Activated naive CD8-positive, alpha-beta T cell (primary cell): ENCODE measurements around the gene VANGL2.

Source experiments
- H3K27ac Mint-ChIP-seq: one replicate; pipeline ENCODE4 v1.8.0; 2021; ENCODE audit warnings: mixed read lengths
- H3K27me3 Mint-ChIP-seq: one replicate; pipeline ENCODE4 v1.8.0; 2021; ENCODE audit warnings: mixed read lengths
- H3K36me3 Mint-ChIP-seq: one replicate; pipeline ENCODE4 v1.8.0; 2021; ENCODE audit warnings: mixed read lengths
- H3K4me1 Mint-ChIP-seq: one replicate; pipeline ENCODE4 v1.8.0; 2021; ENCODE audit warnings: low read depth, mixed read lengths
- H3K4me3 Mint-ChIP-seq: one replicate; pipeline ENCODE4 v1.8.0; 2021; ENCODE audit warnings: mild to moderate bottlenecking, mixed read lengths
- H3K9me3 Mint-ChIP-seq: one replicate; pipeline ENCODE4 v1.8.0; 2021; ENCODE audit warnings: low read depth, mixed read lengths

The VANGL2 gene

DNA sequence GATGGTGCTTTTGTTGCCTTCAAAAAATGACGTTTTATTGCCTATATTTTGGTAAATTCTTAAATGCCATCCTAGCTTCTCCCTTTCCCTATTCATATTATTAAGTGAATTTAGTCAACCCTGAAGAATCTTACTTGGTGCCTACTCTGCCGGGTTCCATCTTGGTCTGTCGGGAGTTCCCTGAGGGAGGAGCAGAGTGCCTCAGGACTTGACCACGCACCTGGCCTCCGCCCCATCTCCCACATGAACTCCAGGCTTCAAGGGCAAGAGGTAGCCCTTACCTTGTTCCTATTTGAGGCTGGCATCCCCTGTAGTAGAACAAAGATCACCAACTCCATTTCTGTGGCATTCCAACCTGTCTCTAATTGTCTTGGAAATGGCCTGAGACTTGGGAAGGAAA lies 21.5 kb downstream of the VANGL2 start:
- Mint-ChIP-seq H3K4me1 (peaks cover under 1% of the 10 kb centered on the region), H3K27ac (no peak overlapping the region), H3K36me3 (no peaks in the 10 kb centered on the region), H3K9me3 (no peaks in the 10 kb centered on the region), H3K27me3 (no peaks in the 10 kb centered on the region), H3K4me3 (no peak overlapping the region)

DNA sequence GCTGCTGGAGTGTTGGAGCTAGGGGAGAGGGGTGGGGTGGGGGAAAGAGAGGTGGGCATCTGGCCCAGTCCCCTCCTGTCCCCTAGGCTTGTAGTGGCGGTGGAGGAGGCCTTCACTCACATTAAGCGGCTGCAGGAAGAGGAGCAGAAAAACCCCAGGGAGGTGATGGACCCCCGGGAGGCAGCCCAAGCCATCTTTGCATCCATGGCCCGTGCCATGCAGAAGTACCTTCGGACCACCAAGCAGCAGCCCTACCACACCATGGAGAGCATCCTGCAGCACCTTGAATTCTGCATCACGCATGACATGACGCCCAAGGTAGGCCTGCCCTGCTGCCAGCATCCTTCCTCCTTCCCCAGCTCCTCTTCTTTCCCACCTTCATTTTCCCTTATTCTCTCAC lies 23.6 kb downstream of the VANGL2 start:
- Mint-ChIP-seq H3K4me3 (no peak overlapping the region), H3K4me1 (peaks cover 19% of the 10 kb centered on the region), H3K9me3 (no peaks in the 10 kb centered on the region), H3K36me3 (no peaks in the 10 kb centered on the region), H3K27ac (no peak overlapping the region), H3K27me3 (no peaks in the 10 kb centered on the region)

DNA sequence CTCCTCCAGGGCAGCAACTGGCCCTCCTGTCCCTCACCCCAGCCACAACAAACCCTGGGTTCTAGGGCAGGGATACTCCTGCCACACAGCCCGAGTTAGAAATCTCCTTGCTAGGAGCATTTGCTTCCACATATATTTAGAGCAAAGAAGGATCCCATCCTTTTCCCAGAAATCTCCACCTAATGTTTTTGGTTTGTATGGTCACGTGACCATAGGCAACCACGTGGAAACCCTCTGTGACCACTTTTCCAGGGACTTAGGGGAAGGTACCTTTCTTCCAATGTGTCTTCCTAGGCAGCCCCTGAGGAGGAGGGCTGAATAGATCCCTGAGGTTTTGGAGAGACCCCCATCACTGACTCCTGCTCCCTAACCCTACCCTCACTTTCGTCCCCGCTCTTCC lies 25.5 kb downstream of the VANGL2 start:
- Mint-ChIP-seq H3K4me3 (no peak overlapping the region), H3K27ac (peak overlapping the region; percentile 36), H3K27me3 (no peaks in the 10 kb centered on the region), H3K4me1 (peaks cover 37% of the 10 kb centered on the region), H3K9me3 (no peaks in the 10 kb centered on the region), H3K36me3 (no peaks in the 10 kb centered on the region)

DNA sequence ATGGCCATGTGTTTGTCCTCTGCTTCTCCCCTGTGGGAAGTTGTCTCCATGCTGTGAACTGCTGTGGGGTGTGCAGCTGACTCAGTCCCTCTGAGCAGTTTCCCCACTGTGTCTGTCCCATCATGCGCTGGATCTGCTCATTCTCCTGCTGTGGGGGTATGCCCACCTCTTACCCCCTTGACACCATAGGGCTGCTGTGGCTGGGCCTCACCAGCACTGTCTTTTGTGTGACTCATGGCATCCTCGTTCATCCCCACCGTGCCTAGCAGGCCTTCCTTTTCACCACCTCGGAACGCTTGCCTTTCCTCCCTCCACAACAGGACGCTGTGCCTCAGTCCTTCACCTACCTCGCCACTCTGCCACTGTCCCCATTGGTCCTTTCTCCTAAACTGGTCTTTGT lies 27.3 kb downstream of the VANGL2 start:
- Mint-ChIP-seq H3K4me3 (peak overlapping the region; percentile 23), H3K27me3 (no peaks in the 10 kb centered on the region), H3K4me1 (peaks cover 55% of the 10 kb centered on the region), H3K27ac (peak overlapping the region; percentile 93), H3K36me3 (no peaks in the 10 kb centered on the region), H3K9me3 (no peaks in the 10 kb centered on the region)

DNA sequence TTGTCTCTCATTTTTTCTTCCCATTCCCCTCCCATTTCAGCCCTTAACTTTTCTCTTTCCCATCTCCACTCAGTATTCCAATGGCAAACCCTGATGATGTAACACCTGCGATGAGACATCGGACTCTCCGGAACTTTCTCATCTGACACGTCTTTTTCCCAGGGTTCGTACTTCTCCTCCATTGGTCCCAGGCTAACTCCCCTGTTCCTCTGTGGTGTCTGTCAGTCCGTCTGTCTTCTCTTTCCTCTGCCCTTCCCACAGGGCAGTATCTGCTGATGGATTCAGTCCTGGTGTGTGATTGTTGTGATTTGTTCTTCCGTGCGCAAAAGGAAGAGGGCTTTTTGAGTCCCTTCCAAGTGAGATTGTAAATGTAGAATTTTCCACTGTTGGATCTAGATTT lies 27.7 kb downstream of the VANGL2 start:
- Mint-ChIP-seq H3K9me3 (no peaks in the 10 kb centered on the region), H3K4me3 (peak overlapping the region; percentile 51), H3K27me3 (no peaks in the 10 kb centered on the region), H3K36me3 (no peaks in the 10 kb centered on the region), H3K27ac (peak overlapping the region; percentile 93), H3K4me1 (peaks cover 59% of the 10 kb centered on the region)

DNA sequence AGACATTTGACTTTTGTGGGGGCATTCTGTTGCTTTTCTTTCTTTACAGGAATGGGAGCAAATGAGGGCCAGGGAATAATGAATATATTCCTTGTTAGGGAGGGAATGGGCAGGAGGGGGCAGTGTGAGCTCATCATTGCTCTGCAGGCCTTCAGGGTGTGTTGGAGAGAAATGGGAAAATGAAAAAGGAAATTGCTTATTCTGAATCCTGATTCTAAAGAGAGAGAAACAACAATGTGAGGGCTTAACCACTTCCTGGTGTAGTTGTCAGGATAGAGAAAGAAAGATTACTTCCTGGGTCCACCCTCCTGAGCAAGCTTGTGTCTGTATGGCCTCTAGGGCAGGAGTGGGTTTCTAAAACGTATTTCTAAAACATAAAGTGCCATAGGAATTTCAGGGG lies 28.3 kb downstream of the VANGL2 start:
- H3K4me1 Mint-ChIP-seq: peaks cover 65% of the 10 kb centered on the region
- peak overlapping the region; percentile 89 for H3K27ac Mint-ChIP-seq
- H3K9me3 Mint-ChIP-seq: no peaks in the 10 kb centered on the region
- H3K36me3 Mint-ChIP-seq: no peaks in the 10 kb centered on the region
- H3K4me3 Mint-ChIP-seq: peak overlapping the region; percentile 6
- H3K27me3 Mint-ChIP-seq: no peaks in the 10 kb centered on the region

DNA sequence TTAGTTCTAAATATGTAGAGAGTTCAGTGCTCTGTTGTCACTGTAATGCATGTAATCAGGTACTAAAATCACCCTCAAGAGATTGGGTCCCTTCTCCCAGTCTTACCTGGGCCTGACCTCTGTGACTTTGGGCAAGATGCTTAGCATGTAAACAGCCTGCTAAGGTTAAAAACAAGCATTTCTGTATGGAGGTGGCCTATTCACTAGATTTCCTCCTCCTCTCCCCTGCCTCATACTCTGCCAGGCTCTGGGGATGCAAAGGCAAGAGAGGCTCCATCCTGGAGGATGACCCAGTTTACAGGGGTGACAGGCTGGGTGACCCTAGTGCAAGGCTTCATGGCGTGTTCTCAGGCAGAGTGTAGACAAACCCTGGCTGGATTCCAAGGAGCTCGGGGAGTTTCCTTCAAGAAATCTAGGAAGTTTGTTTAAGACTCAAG lies 28.8 kb downstream of the VANGL2 start:
- Mint-ChIP-seq H3K4me3 (no peak overlapping the region), H3K4me1 (peaks cover 66% of the 10 kb centered on the region), H3K27ac (peak overlapping the region; percentile 89), H3K36me3 (peaks cover under 1% of the 10 kb centered on the region), H3K27me3 (no peaks in the 10 kb centered on the region), H3K9me3 (no peaks in the 10 kb centered on the region)

DNA sequence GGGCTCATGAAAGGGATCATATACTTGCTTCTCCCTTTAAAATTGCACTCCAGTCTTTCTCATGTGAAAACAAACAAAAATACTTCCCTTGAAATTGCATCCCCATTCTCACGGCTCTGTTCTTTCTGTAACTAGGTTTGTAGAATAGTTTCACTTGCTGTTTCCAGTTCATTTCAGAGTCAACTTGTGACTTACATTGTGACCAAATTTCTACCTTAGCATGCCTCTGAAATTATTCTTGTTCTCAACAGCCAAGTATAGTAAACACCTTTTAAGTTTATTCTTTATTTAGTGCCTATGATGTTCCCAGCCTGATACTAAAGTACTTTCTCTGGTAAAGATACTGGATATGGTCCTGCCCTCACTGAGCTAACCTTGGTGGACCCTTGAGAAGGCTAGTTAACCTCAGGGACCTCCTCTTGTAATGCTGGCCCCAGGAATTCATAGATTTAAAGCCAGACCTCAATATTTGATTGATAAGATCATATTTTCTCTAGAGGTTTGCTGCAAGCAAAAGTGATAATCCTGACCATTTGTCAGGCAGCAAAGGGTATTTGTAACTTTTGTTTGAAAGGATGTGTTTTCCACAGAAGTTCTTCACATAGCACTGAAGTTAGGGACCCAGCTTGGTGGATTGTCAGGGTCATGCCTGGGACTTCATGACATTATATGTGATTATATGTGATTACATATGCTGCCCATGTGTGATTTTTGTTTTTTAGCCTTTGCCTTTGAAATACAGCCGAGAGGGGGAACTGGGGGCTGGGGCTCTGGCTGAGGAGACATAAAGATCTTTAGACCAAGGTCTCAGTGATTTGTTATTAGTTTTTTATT lies 29.6 kb downstream of the VANGL2 start:
- Mint-ChIP-seq H3K4me3 (peak overlapping the region; percentile 59), H3K4me1 (peaks cover 70% of the 10 kb centered on the region), H3K27ac (peak overlapping the region; percentile 89), H3K36me3 (peaks cover 7% of the 10 kb centered on the region), H3K9me3 (no peaks in the 10 kb centered on the region), H3K27me3 (no peaks in the 10 kb centered on the region)

DNA sequence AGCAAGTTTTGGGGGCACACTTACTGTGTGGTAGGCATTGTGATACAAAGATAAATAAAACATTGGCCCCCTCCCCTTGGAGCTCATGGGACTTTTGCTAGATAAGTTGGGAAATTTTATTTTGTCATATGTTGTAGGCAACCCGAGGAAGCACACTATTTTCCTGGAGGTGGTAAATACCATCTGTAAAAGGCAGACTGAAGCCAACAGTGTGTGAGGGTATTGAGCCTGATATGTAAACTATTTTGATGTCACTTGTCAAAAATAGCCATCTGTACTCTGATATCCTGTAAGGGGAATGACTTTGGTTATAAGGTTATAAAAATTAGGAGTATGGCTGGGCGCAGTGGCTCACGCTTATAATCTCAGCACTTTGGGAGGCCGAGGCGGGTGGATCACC lies 30.6 kb downstream of the VANGL2 start:
- Mint-ChIP-seq H3K36me3 (peaks cover 11% of the 10 kb centered on the region), H3K4me1 (peaks cover 72% of the 10 kb centered on the region), H3K27ac (peak overlapping the region; percentile 77), H3K4me3 (no peak overlapping the region), H3K27me3 (no peaks in the 10 kb centered on the region), H3K9me3 (no peaks in the 10 kb centered on the region)

DNA sequence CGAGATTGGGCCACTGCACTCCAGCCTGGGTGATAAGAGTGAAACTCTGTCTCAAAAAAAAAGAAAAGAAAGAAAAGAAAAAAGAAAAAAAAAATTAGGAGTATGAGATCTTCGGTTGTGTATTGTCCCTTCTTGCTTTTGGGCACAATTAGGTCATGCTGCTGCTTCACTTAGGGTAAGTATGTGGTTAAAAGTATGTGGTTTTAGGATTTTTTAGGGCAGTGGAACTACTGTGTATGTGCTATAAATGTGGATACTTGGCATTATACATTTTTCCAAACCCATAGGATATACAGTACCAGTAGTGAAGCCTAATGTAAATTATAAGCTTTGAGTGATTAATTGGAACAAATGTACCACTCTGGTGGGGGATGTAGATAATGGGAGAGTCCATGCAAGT lies 31.2 kb downstream of the VANGL2 start:
- Mint-ChIP-seq H3K36me3 (peaks cover 11% of the 10 kb centered on the region), H3K27ac (peak overlapping the region; percentile 77), H3K4me1 (peaks cover 73% of the 10 kb centered on the region), H3K9me3 (no peaks in the 10 kb centered on the region), H3K27me3 (no peaks in the 10 kb centered on the region), H3K4me3 (peak overlapping the region; percentile 4)

DNA sequence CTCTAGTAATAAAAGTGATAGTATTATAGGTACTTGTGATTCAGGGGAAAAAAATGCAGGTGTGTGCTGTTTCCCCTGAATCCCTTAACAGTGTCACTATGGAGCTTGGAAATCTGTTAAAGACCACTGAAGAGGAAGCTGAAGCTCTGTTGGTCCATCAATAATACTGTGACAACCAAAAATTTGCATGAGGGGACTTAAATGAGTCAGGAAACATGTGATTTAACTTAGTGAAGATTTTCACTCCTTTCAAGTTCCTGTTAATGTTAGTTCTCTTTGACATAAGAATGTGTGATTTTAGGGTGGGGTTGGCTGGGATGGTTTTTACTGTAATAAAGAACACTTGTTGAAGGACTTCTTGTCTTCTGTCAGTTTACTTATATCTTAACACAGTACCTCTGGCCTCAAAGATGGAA lies 32.0 kb downstream of the VANGL2 start:
- Mint-ChIP-seq H3K4me3 (no peak overlapping the region), H3K4me1 (peaks cover 76% of the 10 kb centered on the region), H3K9me3 (no peaks in the 10 kb centered on the region), H3K36me3 (peaks cover 11% of the 10 kb centered on the region), H3K27ac (peak overlapping the region; percentile 77), H3K27me3 (no peaks in the 10 kb centered on the region)

DNA sequence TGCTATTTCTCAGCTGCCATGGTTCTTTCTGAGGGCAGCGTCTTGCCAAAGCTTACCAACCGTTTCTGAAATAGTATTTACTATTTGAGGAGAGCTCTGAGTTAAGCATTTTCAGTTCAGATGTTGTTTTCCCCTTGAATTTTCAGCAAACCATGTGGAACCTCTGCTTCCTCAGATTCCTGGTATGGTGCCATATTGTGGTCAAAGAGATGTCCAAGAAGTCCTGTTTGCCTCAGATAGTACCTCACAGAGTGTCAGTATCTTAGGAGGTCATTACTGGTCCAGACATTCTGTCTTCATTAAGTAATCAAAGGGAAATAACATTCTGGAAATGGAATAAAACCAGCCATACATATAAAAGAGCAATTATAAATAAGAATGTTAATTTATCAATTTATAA lies 36.6 kb downstream of the VANGL2 start:
- Mint-ChIP-seq H3K36me3 (peaks cover 11% of the 10 kb centered on the region), H3K27ac (peak overlapping the region; percentile 95)

DNA sequence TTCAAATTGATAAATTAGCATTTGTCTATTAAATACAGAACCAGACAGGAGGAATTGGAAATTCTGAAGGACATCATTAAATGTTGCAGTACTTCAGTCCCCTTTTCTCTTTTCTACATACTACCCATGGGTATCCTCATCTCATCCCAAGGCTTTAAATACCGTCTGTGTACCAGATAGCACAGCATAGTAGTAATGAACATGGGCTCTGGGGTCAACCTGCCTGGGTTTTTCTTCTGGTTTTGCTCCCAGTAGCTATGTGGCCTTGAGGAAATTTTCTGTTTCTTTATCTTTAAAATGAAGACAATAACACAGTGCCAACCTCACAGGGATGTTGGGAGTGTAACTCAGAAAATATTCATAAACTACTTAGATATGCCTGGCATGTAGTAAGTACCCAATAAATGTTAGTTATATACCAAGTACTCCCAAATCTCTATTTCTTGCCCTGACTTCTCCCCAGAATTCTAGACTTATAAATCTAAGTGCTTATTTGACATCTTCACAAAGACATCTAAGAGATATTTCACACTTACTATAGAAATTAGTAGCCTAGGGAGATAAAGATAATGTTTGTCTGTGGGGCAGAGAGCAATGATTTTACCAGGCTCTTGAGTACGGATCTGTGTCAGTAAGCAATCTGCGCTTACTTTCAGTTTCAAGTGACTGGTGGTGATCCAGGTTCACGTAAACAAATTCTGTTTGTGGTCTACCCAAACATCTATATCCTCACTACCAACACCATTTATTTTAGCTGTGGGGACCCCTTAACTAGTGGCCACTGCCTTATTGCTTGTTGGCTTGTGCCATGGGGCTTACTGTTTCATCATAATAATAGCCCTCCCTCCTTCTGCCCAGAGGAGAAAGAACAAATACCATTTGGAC lies 37.3 kb downstream of the VANGL2 start:
- Mint-ChIP-seq H3K36me3 (peaks cover 11% of the 10 kb centered on the region), H3K27me3 (no peaks in the 10 kb centered on the region), H3K4me3 (peak overlapping the region; percentile 84), H3K4me1 (peaks cover 45% of the 10 kb centered on the region), H3K9me3 (no peaks in the 10 kb centered on the region), H3K27ac (peak overlapping the region; percentile 95)

More for the DNA sequence above, 36.6 kb downstream of the VANGL2 start:
- Mint-ChIP-seq H3K4me3 (peak overlapping the region; percentile 48), H3K27me3 (no peaks in the 10 kb centered on the region), H3K4me1 (peaks cover 52% of the 10 kb centered on the region), H3K9me3 (no peaks in the 10 kb centered on the region)

DNA sequence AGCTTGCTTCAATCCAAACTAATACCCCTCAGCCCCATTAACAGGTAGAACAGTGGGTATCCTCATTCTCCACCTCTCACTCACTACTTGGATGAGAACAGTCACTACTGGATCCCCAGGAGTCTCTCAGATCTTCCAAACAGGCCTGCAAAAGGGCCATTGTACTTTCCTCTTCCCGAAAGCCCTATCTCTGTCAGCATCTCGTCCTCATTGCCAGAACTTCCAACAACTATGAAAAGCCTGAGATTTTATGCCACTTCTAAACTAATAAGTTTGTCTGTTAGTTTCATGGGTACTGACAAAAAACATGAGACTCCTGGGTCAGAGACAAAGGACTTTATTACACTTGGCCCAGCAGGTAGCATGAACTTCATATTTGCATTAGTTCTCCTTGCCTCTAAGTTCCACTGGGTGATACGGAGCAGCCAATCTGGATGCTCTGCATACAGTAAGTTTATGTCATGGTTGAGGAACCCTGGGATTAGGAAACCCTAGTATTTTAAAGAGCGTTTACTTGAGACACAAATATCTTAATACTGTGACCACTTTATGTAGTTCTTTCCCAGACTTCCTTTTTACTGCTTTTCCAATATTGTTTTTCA lies 38.1 kb downstream of the VANGL2 start:
- Mint-ChIP-seq H3K4me3 (peak overlapping the region; percentile 84), H3K4me1 (peaks cover 44% of the 10 kb centered on the region), H3K27ac (peak overlapping the region; percentile 95), H3K27me3 (no peaks in the 10 kb centered on the region), H3K9me3 (no peaks in the 10 kb centered on the region), H3K36me3 (peaks cover 11% of the 10 kb centered on the region)

DNA sequence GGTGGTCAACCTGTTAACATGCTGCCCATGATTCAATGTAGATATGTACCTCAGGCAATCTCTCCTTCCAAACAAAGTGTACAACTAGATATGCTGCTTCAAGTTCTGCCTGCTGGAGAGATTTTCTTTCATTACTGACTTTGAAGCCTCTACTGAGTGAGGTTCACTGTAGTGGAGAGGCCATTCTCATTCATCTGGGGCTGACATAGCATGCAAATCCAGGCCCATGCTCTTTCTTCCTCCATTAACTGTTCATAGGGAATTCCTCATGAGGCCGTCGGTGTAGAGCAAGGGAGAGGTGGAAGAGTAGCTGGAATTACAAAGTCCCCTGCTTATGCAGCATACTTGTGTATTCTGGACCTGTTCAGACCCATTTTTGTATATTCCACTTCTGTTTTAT lies 38.6 kb downstream of the VANGL2 start:
- H3K36me3 Mint-ChIP-seq: peaks cover 11% of the 10 kb centered on the region
- peak overlapping the region; percentile 95 for H3K27ac Mint-ChIP-seq
- H3K4me3 Mint-ChIP-seq: peak overlapping the region; percentile 84
- H3K9me3 Mint-ChIP-seq: no peaks in the 10 kb centered on the region
- H3K4me1 Mint-ChIP-seq: peaks cover 45% of the 10 kb centered on the region
- no peaks in the 10 kb centered on the region for H3K27me3 Mint-ChIP-seq
